T-helper 9 cell (primary cell): ENCODE data around the gene MRPL28.
"Not testable (repeated sequence)": the region's sequence is repeated elsewhere in the genome, so short reads cannot be mapped to it uniquely, and the experiment has no call there.

ENCODE experiments used
- DNase-seq: peaks from one replicate; pipeline ENCODE4 v3.0.0-alpha.2; 2020

The MRPL28 gene

DNA sequence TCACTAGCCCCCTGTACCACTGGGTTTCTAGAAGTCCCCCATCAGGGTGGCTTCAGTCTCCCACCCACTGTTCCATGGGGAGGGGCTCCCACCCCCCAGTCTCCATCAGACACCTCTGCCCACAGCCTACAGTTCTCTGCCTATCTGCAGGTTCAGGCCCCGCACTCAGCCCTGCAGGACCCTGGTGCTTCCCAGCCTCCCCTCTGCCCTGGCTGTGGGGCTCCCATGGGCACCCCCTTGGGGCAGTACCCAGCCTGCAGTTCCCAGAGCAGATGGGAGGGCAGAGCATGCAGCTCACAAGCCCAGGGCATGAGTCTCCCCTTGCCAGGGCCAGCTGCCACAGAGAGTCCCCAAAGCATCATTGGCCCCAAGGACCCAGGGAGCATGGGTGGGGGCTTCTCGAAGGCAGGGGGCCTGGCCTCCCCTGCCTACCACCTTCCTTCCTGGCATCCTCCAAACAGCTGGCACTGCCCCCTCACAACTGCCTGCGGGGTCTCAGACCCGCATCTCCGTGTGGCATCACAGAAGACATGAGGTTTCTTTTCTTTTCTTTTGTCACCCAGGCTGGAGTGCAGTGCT is 2.8 kb upstream of the MRPL28 start:
- DNase-seq: no peak

DNA sequence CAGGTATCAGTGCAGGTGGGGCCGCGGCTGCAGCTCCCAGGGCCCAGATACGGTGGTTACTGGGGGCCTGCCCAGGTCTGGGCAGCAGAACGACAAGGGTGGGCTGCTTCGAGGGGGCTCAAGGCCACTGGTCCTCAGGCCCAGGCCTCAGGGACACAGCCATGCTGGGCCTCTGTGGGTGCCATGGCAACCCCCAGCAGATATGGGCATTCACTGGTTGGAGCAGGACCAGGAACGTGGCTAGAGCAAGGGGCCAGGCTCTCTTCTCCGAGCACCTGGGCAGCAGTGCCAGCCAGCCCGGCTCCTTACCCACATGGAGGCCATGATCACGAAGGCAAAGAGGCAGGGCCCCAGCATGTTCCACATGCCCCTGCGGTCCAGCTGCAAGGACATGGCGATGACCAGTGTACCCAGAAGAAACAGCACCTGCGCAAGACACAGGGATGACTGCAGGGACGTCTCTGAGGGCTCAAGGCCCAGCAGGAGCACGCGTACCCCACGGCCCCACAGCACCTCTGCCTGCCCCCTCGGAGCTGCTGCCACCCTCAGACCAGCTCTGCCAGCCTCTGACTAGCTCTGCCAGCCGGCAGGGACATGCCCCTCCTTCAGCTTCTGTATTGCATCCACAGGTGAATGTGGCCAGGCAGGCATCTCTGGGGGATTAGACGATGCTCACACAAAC is 2.1 kb upstream of the MRPL28 start:
- DNase-seq: no peak

DNA sequence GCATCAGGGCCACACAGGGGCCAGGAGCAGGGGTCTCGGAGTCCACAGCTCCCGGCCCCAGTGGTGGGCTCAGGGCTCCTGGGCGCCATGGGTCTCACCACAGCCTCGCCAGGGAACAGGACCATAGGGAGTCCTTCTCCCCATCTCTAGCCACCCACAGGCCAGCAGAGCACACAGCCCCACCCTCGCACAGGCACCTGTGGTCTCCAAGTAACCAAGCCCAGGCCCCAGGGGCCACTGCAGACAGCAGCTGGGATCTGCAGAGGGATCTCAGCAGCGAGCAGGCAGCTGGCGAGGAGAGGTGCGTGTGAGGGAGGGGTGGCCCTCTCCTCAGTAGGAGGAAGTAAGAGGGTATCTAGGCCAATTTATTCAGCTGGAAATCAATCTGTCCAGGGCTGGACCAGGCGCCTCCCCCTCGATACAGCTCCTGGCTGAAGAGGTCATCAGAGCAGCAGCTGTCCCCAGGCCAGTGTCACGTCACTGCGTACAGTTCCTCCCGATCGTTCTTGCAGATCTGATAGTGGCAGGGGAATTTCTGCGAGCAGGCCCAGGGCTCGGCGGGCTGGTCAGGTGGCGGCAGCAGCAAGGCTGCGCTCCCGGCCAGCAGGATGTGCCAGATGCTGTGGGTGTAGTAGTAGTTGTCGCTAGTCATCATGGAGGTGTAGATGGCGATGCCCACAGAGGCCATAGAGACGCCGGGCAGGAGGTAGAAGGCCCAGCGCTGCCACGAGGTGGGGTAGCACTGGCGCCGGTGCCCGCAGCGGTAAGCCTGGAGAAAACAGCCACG is 1.4 kb upstream of the MRPL28 start:
- DNase-seq: no peak

DNA sequence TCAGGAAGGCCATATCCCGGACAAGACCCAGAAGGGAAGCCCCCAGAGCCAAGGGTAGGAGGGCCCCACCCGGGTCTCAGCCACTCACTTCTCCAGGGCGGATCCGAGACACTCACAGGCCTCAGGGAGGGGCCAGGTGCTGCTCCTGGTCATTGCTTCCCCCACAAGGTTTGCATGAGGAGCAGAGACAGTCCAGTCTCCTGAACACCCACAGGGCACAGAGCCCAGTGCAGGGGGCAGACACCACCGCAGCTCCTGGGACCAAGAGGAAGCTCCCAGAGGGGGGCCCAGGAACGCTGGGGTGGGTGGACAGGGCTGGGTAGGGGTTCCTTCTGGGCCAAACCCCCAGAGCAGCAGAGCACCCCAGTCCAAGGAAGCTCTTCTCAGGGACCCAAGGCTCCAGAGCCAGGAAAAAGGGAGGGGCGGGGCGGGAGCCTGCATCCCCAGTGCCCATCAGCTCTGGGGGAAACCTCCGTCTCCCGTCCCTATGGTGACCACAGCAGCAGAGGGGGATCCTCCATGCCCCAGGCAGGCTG is 709 bp upstream of the MRPL28 start:
- no peak for DNase-seq

DNA sequence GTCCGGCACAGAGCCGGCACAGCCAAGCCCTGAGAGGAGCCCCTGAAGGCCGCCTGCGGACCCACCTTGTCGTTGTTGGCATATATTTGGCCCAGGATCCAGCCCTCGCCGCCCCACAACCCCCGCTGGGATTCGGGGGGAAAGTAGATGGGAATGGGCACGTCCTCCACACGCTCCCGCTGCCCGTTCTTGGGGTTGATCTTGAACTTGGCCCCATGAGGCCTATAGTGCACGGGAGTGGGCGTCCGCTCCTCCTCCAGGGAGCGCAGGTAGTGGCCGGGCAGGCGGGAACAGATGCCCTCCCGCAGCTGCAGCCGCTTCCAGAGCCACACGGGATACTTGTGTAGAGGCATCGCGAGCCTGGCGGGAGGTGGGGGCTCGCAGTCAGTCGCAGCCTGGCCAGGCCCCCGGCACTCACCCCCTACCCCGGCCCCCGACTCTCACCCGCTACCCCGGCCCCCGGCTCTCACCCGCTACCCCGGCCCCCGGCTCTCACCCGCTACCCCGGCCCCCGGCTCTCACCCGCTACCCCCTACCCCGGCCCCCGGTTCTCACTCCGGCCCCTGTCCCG is 387 bp downstream of the MRPL28 start:
- no peak for DNase-seq

DNA sequence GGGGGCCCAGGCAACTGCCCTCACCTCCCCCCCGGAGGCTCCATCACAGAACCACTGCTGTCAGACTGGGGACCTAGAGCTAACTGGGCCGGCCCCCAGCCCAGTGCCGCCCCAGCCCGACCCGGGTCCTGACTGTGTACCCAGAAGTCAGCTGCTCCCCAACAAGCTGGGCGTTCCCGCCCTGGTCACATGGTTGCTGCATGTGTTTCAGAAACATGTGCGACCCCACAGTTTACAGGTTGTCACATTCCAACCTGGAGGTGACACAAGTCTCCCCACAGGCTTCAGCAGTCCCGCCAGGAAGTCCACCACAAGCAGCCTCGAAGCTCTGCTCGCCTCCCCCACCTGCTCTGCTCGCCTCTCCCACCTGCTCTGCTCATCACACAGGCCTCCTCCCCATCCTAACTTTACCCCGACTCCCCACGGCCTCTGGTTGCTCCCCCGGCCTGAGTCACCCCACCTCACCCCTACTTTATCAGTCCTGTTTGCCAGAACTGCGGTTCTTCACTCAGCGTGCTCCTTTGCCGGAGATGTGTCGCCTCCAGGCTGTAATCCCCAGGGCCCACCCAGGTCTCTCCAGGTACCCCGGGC is 968 bp downstream of the MRPL28 start:
- no peak for DNase-seq

DNA sequence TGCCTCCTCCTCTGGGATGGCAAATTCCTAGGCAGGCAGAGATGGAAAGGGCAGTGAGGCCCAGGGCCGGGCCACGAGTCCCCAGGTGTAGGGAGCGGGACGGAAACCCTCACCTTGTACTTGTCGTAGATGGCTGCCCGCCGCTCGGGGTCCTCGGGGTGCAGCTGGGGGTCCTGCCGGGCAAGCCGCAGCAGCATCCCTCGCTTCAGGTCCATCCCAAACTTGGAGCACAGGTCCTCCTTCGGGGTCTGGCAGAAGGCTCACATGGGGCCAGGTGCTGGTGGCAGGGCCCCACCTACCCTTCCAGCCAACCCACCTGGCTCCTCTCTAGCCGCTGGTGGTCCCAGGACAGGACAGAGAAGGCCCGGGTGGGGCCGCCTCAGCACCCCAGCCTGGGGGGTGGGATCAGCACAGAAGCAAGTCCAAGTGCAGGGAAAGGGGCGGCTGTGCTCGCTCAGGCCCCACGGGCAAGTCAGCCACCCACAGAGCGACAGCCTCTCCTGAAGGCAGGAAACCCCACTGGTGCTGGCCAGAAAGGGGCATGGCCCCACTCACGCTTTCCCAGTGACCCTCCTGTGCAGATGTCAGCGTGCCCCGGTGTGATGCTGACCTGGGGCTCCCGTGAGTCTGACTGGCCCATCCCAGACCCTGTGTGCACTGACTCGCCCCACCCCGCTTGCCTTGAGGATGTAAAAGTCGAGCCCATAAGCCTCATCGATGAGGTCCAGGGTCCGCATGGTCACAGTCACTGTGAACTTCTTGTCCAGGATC is 1.8 kb downstream of the MRPL28 start:
- no peak for DNase-seq

DNA sequence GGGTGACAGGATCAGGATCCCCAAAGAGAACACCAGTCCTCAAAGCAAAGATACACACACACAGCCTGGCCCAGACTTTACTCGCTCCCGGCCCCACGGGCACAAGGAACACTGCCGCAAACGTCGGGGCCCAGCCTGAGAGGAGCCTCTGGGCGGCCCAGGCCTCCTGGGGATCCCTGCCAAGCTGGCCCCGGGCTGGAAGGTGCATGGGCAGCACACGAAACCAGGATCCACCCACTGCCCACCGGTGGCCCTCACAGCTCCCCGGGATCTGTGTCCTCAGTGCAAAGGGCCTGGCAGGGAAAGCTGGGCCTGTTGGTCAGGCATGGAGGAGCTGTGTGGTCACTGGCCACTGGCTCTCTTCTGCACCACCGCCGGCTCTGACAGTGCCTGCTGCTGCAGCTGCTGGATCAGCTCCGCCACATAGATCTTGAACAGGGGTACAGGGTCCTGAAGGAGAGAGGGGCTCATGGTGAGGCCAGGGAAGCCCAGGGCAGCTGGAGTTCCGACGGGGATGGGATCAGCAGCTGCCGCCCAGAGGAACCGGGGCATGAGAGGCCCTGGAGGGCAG is 2.9 kb downstream of the MRPL28 start:
- DNase-seq: no peak

DNA sequence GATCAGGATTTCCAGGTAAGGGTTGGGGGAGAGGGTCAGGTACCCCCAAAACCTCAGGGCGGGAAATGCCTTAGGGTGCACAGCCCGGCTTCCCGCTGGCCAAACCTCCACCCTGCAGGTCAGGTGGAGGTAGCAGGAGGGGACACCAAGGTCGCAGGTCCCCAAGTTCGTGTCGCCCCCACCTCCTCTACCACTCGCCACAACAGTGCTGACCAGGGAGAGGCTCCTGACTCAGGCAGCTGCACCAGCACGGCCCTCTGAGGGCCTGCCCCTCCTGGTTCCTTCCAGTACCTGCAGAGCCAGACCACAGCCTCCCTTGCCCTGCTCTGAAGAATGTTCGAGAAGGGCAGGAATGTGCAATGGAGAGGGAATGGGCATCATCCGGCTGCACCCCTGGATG is 3.9 kb downstream of the MRPL28 start:
- no peak for DNase-seq

DNA sequence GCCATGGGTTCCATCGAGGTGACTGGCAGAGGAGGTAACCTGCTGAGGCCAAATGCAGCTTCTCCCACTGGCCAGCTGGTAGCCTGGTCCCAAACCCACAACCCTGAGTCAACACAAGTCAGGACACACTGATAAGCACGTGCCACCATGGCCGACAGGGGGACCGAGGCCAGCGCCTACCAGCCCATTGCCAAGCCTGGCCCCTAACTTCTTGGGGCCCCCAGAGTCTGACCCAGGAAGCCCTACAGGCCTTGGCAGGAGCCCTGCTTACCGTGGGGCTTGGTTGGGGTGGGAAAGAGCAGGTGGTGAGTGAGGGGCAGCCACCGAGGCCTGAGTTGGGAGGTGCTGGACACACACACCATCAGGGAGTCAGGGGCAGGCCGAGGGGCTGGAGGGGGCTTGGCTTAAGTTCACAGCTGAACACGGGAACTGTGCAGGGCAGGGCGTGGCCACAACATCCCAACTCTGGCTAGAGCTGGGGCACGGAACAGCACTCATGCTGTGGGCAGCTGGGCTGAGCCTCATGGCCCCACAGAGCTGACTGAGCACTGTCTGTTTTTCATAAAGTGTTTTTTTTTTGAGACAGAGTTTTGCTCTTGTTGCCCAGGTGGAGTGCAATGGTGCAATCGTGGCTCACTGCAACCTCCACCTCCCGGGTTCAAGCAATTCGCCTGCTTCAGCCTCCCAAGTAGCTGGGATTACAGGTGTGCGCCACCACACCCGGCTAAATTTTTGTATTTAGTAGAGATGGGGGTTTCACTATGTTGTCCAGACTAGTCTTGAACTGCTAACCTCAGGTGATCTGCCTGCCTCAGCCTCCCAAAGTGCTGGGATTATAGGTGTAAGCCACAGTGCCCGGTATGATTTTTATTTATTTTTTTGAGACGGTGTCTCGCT is 5.5 kb downstream of the MRPL28 start:
- DNase-seq: no peak

DNA sequence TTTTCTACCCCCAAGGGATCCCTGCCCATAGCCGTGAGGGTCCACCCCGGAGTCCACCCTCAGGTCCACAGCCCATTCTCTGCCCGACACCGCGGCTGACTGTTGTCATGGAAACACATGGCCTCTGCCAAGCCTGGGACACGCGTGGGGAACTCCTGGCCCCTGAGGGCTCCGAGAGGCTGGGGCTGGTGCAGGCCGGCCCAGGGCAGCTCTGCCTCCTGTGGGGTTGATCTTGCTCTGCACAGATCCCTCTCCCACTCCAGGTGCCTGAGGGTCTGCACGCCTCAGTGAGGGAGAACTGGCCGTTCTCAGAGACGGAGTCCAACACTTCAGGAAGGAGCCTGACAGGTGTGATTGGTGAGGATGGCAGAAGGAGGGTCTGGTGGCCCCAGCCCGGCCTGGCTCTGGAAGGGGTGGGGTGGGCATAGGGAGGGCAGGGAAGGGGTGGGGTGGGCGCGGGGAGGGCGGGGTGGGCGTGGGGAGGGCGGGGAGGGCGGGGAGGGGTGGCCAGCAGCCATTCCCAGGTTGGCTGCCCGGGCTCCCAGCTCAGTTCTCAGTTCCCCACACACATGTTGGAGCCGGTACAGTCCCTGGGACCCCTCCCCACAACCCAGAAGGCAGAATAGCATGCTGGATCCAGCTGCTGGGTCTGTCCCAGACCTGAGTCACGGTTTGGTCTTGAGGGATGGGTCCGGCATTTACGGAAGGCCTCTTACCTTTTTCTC is 6.4 kb downstream of the MRPL28 start:
- DNase-seq: no peak

DNA sequence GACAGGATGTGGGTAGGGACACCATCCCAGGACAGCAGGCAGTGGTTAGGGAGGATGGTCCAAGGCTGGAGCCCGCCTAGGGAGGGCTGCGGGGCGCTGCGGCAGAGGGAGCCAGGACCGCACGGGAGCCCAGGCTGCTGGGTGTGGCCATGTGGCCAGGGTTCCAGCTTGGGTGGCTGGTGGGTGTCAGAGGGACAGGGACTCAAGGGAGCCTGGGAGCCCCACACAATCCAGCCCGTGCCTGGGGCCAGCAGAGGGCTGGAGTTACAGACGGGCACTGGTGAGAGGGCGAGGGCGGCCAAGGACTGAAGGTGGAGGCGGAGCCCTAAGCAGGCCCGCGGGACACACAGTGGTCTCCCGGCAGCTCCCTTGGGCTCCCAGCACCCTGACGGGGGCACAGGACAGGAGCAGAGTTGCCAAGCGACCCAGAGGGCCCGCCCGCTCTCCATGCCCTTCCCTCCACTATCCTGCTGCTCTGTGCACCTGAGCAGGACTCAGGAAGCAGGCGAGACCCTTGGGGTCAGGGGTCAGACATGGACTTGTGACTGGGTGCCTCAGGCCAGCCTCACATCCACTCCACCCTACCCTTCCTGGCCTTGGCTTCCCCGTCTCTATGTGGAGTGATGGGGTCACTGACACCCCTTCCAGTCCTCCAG is 7.1 kb downstream of the MRPL28 start:
- DNase-seq: no peak

DNA sequence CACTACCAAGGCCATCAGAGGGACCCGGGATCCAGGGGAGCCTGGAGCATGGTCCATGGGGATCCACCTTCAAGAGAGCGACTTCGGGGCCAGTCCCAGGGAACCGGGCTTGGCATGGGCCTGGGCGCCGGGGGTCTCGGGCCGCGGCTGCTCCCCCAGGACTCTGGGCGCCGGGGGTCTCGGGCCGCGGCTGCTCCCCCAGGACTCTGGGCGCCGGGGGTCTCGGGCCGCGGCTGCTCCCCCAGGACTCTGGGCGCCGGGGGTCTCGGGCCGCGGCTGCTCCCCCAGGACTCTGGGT is 7.7 kb downstream of the MRPL28 start:
- not testable (repeated sequence) for DNase-seq

DNA sequence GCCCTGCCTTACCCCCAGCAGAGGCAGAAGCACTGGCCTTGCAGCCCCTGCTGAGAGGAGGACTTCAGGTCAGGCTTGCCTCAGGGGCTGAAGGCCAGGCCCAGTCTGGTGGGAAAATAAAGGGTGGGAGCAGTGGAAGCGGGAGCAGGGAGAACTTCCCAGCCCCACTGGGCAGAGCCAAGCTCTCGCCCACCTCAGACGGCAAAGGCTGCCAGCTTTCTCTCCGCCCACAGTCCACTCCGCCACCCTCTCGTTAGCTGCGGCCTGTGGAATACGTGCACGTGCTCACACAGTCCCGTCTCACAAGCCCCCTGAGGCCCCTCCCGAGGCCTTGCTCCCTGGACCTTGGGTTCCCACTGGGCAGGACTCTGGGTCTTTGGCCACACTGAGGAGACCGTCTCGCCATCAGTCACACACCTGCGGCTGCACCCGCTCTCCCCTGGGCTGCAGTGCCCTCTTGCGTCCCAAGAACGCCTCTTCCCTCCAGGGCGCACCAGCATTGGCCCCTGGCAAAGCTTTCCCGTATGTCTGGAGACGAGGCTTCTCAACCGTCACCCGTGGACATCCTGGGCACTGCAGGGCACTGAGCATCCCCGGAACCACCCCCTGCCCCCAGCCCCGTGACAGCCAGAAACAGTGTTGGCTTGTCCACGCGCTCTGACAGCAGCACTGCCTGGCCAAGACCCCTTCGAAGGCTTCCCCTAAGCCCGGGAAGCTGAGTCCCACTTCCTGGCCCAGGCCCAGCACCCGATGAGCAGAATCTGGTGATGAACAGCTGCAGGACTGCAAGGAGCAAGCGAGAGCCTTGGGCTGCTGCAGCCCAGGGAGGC is 8.3 kb downstream of the MRPL28 start:
- DNase-seq: peak; percentile 63

DNA sequence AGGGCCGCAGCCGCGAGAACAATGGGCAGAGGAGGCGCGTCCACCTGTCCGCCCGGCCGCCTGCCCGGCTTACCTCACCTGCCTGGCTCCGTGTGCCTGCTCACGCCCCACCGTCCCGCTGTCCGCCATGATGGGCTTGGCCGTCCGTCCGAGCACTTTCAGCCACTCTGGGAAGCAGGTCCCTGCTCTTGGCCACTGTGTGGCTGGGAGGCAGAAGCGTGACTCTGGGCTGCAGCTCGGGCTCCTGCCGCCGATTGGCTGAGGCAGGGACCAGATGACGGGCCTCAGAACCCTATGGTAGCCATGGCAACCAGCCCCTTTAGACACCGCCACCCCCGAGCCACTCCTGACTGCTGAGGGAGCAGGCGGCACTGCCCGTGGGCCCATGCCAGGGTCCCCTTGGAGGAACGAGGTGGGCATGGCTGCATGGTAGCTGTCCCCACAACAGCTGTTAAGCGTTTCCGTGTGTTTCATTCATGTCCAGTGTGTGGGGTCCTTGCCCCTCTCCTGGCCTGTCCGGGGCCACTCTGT is 8.9 kb downstream of the MRPL28 start:
- no peak for DNase-seq

DNA sequence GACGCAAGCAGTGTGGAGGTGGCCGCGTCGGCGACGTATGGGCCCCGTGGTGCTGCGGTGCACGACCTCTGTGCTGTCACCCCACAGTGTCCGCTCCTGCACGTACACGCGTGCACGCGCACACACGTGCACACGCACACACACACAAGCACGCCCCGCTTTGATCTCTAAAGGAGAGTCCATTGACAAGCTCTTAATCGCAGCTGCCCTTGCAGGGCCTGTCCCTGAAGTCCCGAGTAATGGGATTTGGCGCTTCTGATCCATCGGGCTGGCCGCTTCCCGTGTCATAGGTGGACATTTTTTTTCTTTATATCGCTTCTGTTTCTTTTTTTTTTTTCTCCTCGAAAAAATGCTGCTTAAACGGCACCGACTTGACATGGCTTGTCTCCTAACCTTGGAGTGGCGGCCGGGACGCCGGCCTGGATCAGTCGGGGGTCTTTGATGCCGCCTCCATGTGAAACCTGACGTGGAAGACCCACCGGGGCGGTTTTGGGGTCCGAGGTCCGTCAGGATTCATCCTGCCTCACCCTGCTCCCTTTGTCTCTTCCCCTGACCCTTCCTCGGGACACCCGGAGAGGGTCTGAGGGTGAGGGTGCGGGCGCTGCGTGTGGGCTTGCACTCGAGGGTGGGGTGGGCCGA is 9.5 kb downstream of the MRPL28 start:
- no peak for DNase-seq

DNA sequence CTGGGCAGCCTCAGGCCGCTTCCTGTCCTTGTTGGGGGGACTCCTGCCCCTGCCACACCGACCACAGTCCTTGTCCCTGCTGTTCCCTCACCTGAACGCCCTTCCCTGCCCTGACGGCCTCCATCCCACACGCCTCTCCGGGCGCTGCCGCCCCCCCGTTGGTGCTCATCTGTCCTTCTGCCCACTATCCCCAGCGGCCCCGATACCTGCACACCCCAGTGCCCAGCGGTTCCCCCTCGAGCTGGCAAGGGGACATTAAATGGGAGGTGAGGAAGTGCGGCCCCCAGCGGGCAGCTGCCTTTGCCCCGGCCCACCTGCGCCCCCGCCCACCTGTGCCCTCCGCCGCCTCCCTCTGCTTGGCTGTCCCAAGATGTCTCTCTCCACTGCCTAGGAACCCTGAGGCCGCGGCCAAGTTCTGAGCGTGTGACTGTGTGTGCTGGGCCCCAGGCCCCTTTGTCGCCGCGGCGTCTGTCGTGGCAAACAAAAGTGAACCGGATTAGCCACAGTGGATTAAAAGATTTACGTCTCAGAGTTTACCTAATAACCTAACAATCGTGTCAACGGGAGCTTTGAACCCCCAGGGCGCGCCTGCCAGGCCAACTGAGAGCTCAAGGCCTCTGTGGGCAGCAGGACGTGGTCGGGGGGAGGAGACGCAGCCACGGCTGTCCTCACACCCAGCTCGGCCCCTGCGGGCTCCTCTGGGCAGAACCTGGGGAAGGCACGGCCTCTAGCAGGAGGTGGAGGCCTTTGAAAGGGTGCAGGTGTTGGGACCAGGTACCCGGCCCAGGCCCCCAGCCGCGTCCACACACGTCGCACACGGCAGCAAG is 10.3 kb downstream of the MRPL28 start:
- DNase-seq: no peak
